ENCODE results near the gene OTOG.

OTOG gene

GRCh38 chr11:17648528-17648927 is 101.5 kb downstream of the OTOG start:
- H3K4me3 ChIP-seq (ENCODE audit: low read length), result no peak overlapping the region
- TF ChIP-seq CTCF (IDR thresholded peaks at IDR 0.05; ENCODE audit: insufficient read depth, low read depth, low read length, missing control alignments), result no peak
- no peak for DNase-seq (ENCODE audit: low read depth)

- no peak for TF ChIP-seq CTCF (IDR thresholded peaks at IDR 0.05; ENCODE audit: insufficient read depth, low read depth, low read length, missing control alignments)
- no peak for DNase-seq (ENCODE audit: low read depth)
- no peak overlapping the region for H3K4me3 ChIP-seq (ENCODE audit: low read length)
Observed at GRCh38 chr11:17649261-17649660, 102.2 kb downstream of the OTOG start.

GRCh38 chr11:17649696-17650095 is 102.6 kb downstream of the OTOG start:
- no peak for TF ChIP-seq CTCF (IDR thresholded peaks at IDR 0.05; ENCODE audit: insufficient read depth, low read depth, low read length, missing control alignments)
- no peak overlapping the region for H3K4me3 ChIP-seq (ENCODE audit: low read length)
- DNase-seq (ENCODE audit: low read depth), result no peak

- H3K4me3 ChIP-seq (ENCODE audit: low read length), result no peak overlapping the region
- DNase-seq (ENCODE audit: low read depth), result no peak
- no peak for TF ChIP-seq CTCF (IDR thresholded peaks at IDR 0.05; ENCODE audit: insufficient read depth, low read depth, low read length, missing control alignments)
Observed at GRCh38 chr11:17650127-17650911, 103.3 kb downstream of the OTOG start.

- H3K4me3 ChIP-seq (ENCODE audit: low read length), result no peak overlapping the region
- DNase-seq (ENCODE audit: low read depth), result no peak
- TF ChIP-seq CTCF (IDR thresholded peaks at IDR 0.05; ENCODE audit: insufficient read depth, low read depth, low read length, missing control alignments), result no peak
Observed at GRCh38 chr11:17651061-17651460, 104.0 kb downstream of the OTOG start.

- no peak for TF ChIP-seq CTCF (IDR thresholded peaks at IDR 0.05; ENCODE audit: insufficient read depth, low read depth, low read length, missing control alignments)
- H3K4me3 ChIP-seq (ENCODE audit: low read length), result no peak overlapping the region
- no peak for DNase-seq (ENCODE audit: low read depth)
Observed at GRCh38 chr11:17651681-17652080, 104.6 kb downstream of the OTOG start.

- DNase-seq (ENCODE audit: low read depth), result no peak
- H3K4me3 ChIP-seq (ENCODE audit: low read length), result no peak overlapping the region
Observed at GRCh38 chr11:17652556-17652955, 105.5 kb downstream of the OTOG start.

More at GRCh38 chr11:17652556-17652955, 105.5 kb downstream of the OTOG start:
- no peak for TF ChIP-seq CTCF (IDR thresholded peaks at IDR 0.05; ENCODE audit: insufficient read depth, low read depth, low read length, missing control alignments)
